HUES48 (cell line): ENCODE results near the gene ALG11.

Experiments
- H3K27ac ChIP-seq: one replicate; pipeline ENCODE4 v1.7.0; 2013; ENCODE audit warnings: low read depth, low read length, inconsistent platforms
- H3K27me3 ChIP-seq: 2 replicates; pipeline ENCODE4 v1.6.1; 2013; ENCODE audit warnings: mild to moderate bottlenecking, low read length; ENCODE audit not compliant: control insufficient read depth, insufficient read depth
- H3K36me3 ChIP-seq: 2 replicates; pipeline ENCODE4 v1.6.1; 2013; ENCODE audit warnings: low read length; ENCODE audit not compliant: control insufficient read depth, insufficient read depth
- H3K4me1 ChIP-seq: 2 replicates; pipeline ENCODE4 v1.6.1; 2013; ENCODE audit warnings: mild to moderate bottlenecking, low read length; ENCODE audit not compliant: control insufficient read depth, insufficient read depth
- H3K4me3 ChIP-seq: 2 replicates; pipeline ENCODE4 v1.5.1; 2013; ENCODE audit warnings: mild to moderate bottlenecking, low read depth, low read length
- H3K9ac ChIP-seq: 2 replicates; pipeline ENCODE4 v1.6.1; 2013; ENCODE audit warnings: mild to moderate bottlenecking, low read depth, low read length, moderate library complexity
- H3K9me3 ChIP-seq: 2 replicates; pipeline ENCODE4 v1.6.1; 2013; ENCODE audit warnings: low read length; ENCODE audit not compliant: control insufficient read depth, insufficient read depth

ALG11 gene

DNA sequence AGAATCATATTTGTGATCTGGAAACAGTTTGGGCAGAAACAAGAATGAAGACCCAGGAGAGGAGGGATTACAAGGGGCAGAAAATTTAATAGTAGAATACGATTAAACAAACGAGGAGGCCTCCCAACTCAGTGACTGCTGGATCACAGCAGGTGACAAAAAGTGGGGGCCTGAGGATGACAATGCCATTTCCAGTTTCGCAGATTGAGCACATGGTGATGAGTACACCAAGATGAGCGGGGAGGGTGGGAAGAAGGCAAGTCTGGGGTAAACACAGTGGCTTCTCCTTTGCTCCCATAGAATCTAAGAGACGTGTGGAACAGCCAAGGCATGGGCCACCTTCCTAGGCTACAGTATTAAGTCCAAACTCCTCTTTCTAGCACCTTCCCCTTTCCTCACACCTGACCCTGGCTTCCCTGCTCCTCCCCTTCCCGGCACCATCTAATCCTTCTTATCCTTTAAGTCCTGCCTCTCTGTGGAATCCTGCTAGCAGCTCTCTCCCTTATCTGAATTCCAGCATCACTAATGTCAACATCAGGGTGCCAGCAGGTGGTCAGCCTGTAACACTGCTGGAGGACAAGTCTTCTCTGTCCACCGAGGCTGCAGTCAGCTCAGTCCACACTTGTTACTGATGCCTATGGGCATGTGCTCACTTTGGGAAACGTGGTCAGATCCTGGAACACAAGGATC is 14.4 kb upstream of the ALG11 start:
- H3K27ac ChIP-seq: no peak overlapping the region
- peaks cover 21% of the 10 kb centered on the region for H3K4me1 ChIP-seq
- H3K9me3 ChIP-seq: no peaks in the 10 kb centered on the region
- no peaks in the 10 kb centered on the region for H3K36me3 ChIP-seq
- no peak overlapping the region for H3K4me3 ChIP-seq
- no peak overlapping the region for H3K9ac ChIP-seq
- no peaks in the 10 kb centered on the region for H3K27me3 ChIP-seq

GRCh38 chr13:51998723-51999509 is 13.3 kb upstream of the ALG11 start:
- Histone ChIP-seq H3K27me3 (no peaks in the 10 kb centered on the region), H3K9me3 (no peaks in the 10 kb centered on the region), H3K27ac (no peak overlapping the region), H3K9ac (no peak overlapping the region), H3K4me3 (no peak overlapping the region), H3K36me3 (no peaks in the 10 kb centered on the region), H3K4me1 (peaks cover 21% of the 10 kb centered on the region)

- H3K4me1 ChIP-seq: peaks cover 21% of the 10 kb centered on the region
- H3K4me3 ChIP-seq: no peak overlapping the region
- H3K27ac ChIP-seq: no peak overlapping the region
These were observed 12.7 kb upstream of the ALG11 start for GRCh38 chr13:51999510-51999911.

DNA sequence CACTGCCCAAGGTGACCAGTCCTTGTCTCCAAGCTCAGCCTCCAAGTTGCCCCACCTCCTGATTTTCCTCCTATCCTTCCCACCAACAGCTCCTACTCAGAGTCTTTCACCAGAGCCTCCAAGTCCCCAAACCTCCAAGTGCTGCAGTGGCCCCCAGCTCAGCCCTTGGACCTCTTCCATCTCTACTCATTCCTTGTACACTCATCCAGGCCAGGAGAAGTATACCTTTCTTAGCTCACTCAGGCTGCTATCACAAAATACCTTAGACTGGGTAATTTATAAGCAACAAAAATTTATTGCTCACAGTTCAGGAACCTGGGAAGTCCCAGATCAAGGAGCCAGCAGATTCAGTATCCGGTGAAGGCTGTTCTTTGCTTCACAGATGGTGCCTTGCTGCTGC is 12.3 kb upstream of the ALG11 start:
- Histone ChIP-seq H3K36me3 (no peaks in the 10 kb centered on the region), H3K9ac (no peak overlapping the region), H3K4me3 (no peak overlapping the region), H3K4me1 (peaks cover 21% of the 10 kb centered on the region), H3K27me3 (no peaks in the 10 kb centered on the region), H3K27ac (no peak overlapping the region), H3K9me3 (no peaks in the 10 kb centered on the region)

More at GRCh38 chr13:51999510-51999911, 12.7 kb upstream of the ALG11 start:
- Histone ChIP-seq H3K27me3 (no peaks in the 10 kb centered on the region), H3K9ac (no peak overlapping the region), H3K36me3 (no peaks in the 10 kb centered on the region), H3K9me3 (no peaks in the 10 kb centered on the region)

- no peak overlapping the region for H3K9ac ChIP-seq
- no peak overlapping the region for H3K4me3 ChIP-seq
- no peaks in the 10 kb centered on the region for H3K9me3 ChIP-seq
- H3K36me3 ChIP-seq: no peaks in the 10 kb centered on the region
- no peaks in the 10 kb centered on the region for H3K27me3 ChIP-seq
- H3K4me1 ChIP-seq: peaks cover 21% of the 10 kb centered on the region
- H3K27ac ChIP-seq: no peak overlapping the region
These were observed 11.0 kb upstream of the ALG11 start for GRCh38 chr13:52001120-52001731.

DNA sequence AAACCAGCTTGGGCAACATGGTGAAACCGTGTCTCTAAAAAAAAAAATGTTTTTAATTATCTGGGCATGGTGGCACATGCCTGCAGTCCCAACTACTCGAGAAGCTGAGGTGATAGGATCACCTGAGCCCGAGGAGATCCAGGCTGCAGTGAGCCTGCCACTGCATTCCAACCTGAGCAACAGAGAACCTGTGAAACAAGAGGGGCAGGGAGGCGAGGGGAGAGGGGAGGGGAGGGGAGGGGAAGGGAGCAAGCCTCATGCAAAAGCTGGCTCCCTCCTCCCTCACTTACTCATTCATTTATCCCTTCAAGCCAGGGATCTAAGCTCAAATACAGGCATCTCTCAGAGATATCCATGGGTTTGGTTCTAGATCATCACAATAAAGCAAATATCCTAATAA is 9.8 kb upstream of the ALG11 start:
- Histone ChIP-seq H3K4me1 (peaks cover 21% of the 10 kb centered on the region), H3K36me3 (no peaks in the 10 kb centered on the region), H3K27ac (no peak overlapping the region)

DNA sequence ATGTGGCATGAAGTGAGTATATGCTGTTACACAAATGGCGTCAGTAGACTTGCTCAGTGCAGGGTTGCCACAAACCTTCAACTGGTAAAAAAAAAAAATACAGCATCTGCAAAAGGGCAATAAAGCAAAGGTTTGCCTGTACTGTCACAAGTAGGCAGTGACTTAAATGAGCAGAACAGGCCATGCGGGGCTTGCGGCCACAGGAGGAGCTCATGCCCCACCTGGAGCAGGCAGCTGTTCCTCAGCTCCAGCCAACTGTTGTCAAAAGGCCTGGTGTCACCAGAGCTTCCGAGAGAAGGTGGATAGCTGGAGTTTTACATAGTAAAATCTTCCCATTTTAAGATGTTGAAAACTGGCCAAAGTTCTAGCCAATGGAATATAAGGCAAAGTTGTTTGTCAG is 8.7 kb upstream of the ALG11 start:
- Histone ChIP-seq H3K4me1 (peaks cover 11% of the 10 kb centered on the region), H3K4me3 (no peak overlapping the region), H3K27ac (no peak overlapping the region), H3K36me3 (no peaks in the 10 kb centered on the region), H3K27me3 (no peaks in the 10 kb centered on the region), H3K9me3 (no peaks in the 10 kb centered on the region), H3K9ac (no peak overlapping the region)

More for the DNA sequence above, 9.8 kb upstream of the ALG11 start:
- no peaks in the 10 kb centered on the region for H3K9me3 ChIP-seq
- H3K9ac ChIP-seq: no peak overlapping the region
- H3K27me3 ChIP-seq: no peaks in the 10 kb centered on the region
- no peak overlapping the region for H3K4me3 ChIP-seq

DNA sequence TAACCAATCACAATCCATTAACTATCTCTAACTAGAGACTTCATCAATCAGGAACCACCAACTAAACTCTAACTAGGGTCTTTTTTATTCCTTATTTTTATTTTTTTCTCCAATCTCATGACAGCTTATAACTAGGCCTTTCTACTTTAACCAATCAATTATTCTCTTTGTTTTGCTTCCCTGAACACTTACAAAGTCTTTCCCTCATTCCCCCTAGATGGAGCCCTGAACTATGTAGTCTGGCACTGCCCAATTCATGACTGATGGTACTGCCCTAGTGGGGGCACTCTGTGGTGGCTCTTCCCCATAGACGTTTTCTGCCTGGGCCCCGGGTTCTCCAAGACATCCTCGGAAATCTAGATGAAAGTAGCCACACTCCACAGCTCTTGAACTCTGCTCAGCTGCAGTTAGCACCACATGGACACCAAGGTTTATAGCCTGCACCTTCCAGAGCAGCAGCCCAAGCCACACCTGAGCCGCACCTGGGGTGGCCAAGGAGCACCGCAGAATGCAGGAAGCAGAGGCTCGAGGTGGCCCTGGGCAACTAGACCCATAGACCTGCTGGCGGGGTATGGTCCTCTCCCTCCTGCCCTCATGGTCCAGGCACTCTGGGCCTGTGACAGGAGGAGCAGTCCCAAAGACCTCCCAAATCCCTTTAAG is 7.6 kb upstream of the ALG11 start:
- peaks cover 4% of the 10 kb centered on the region; the same call in 1 of the 2 replicates for H3K4me1 ChIP-seq
- no peaks in the 10 kb centered on the region for H3K9me3 ChIP-seq
- no peak overlapping the region for H3K27ac ChIP-seq
- H3K9ac ChIP-seq: no peak overlapping the region
- no peaks in the 10 kb centered on the region for H3K36me3 ChIP-seq
- no peak overlapping the region for H3K4me3 ChIP-seq
- peaks cover 2% of the 10 kb centered on the region; the same call in 1 of the 2 replicates for H3K27me3 ChIP-seq

GRCh38 chr13:52005841-52006522 is 6.2 kb upstream of the ALG11 start:
- Histone ChIP-seq H3K36me3 (no peaks in the 10 kb centered on the region), H3K4me1 (peaks cover 8% of the 10 kb centered on the region), H3K9ac (no peak overlapping the region), H3K9me3 (no peaks in the 10 kb centered on the region), H3K4me3 (no peak overlapping the region), H3K27ac (no peak overlapping the region), H3K27me3 (peaks cover 15% of the 10 kb centered on the region)

- Histone ChIP-seq H3K4me1 (peaks cover 5% of the 10 kb centered on the region), H3K36me3 (no peaks in the 10 kb centered on the region), H3K27me3 (peaks cover 18% of the 10 kb centered on the region), H3K9me3 (no peaks in the 10 kb centered on the region), H3K4me3 (no peak overlapping the region), H3K9ac (no peak overlapping the region), H3K27ac (no peak overlapping the region)
These were observed 5.5 kb upstream of the ALG11 start for GRCh38 chr13:52006523-52007245.
